Transverse colon (tissue), 4 donors: ENCODE measurements around the gene SIGLEC15. TPM values are rescaled to one million over a fixed set of nuclear protein-coding genes. Genes with fewer than 3 reads are reported as not detected.

Experiments
- DNase-seq: peaks from one replicate; pipeline ENCODE4 v3.0.0-alpha.2; 2019
- H3K27ac ChIP-seq, 4 donors: fragments of 200-600 bp; sonication (generic); 2 replicates each; pipeline ENCODE4 v1.5.1; 2016 to 2018; ENCODE audit warnings: inconsistent platforms in 4 of 4
- H3K27me3 ChIP-seq: fragments of 200-600 bp; sonication (generic); 2 replicates; pipeline ENCODE4 v1.5.1; 2017; ENCODE audit warnings: inconsistent platforms
- H3K36me3 ChIP-seq, 4 donors: fragments of 200-600 bp; sonication (generic); 2 replicates each; pipeline ENCODE4 v1.5.1; 2017 to 2019; ENCODE audit warnings: inconsistent platforms in 4 of 4
- H3K4me1 ChIP-seq, 4 donors: fragments of 200-600 bp; sonication (generic); 2 replicates each; pipeline ENCODE4 v1.5.1; 2017 to 2020; ENCODE audit warnings: inconsistent platforms in 4 of 4
- H3K4me3 ChIP-seq, 4 donors: fragments of 200-600 bp; sonication (generic); 1 replicate in 1 of 4; 2 replicates in 3 of 4; pipeline versions ENCODE4 v1.5.1 to v1.6.1; 2017 to 2019; ENCODE audit warnings: inconsistent platforms in 4 of 4
- H3K9me3 ChIP-seq, 2 donors: fragments of 200-600 bp; sonication (generic); 2 replicates each; pipeline ENCODE4 v1.5.1; 2017 to 2019; ENCODE audit warnings: inconsistent platforms in 2 of 2
- CTCF ChIP-seq, 5 experiments: fragments of 200-600 bp in 3 of 5; fragments of 450-650 bp in 2 of 5; sonication (generic) in 3 of 5; IDR thresholded peaks; 1 replicate in 2 of 5; 2 replicates in 3 of 5; pipeline ENCODE4 v1.5.1; 2016 to 2017; ENCODE audit warnings: antibody characterized with exemption in 5 of 5, inconsistent platforms in 3 of 5, mild to moderate bottlenecking in 2 of 5, moderate library complexity in 1 of 5
- EP300 ChIP-seq: sonication (generic); formaldehyde crosslinking; IDR thresholded peaks from one replicate; pipeline ENCODE4 v1.6.1; 2017; ENCODE audit warnings: antibody characterized with exemption, low read depth
- POLR2A ChIP-seq: fragments of 450-650 bp; IDR thresholded peaks from one replicate; pipeline ENCODE4 v1.6.1; 2016; ENCODE audit warnings: antibody characterized with exemption, mild to moderate bottlenecking, moderate library complexity
- POLR2AphosphoS5 ChIP-seq, 3 donors: sonication (generic); formaldehyde crosslinking; IDR thresholded peaks; one replicate each; pipeline ENCODE4 v1.6.1; 2016; ENCODE audit warnings: antibody characterized with exemption in 3 of 3
- WGBS, 2 donors: methylation state at CpG; one replicate each; pipeline ENCODE4 v1.1.5; 2018; ENCODE audit warnings: low coverage in 1 of 2; 5-methylcytosine and 5-hydroxymethylcytosine counted together
- in situ Hi-C, 4 donors: fragments of 200-750 bp; cut with MboI; loops; one replicate each; pipeline versions ENCODE4 v1.15.0 to v1.15.1; 2017; ENCODE audit warnings: low sequenced_read_pairs in 3 of 4, low pct_ligation_motif_present in 1 of 4, low pct_unique_long_range_greater_than_20kb in 1 of 4
- intact Hi-C: fragments of 100-400 bp; cut with DNase I; formaldehyde crosslinking; loops from one replicate; pipeline ENCODE4 v1.15.1; 2023; ENCODE audit warnings: low total_unique reads
- total RNA-seq, 4 donors: library from RNA; depleted of rRNA; stranded (reverse); fragments of >200 nt; gene quantifications; one replicate each; pipeline ENCODE4 v1.1.0, GENCODE V29; 2016

The SIGLEC15 gene
- total RNA-seq, 4 donors from 2014 or later: not detected

- H3K27me3 ChIP-seq: no peaks in the 10 kb centered on the region
- no peak overlapping the region for H3K4me3 ChIP-seq
- no peaks in the 10 kb centered on the region for H3K9me3 ChIP-seq
- no peak for DNase-seq
- H3K27ac ChIP-seq: no peak overlapping the region
- no peaks in the 10 kb centered on the region for H3K4me1 ChIP-seq
- WGBS, 2 donors: 100% methylated on average over 1 of the region's 1 CpG; no CpG with 5 or more reads in 1 of the 2 donors
- in situ Hi-C loops (no loop called here), intact Hi-C loops (no loop called here)
- H3K36me3 ChIP-seq: peaks cover 0 to 71% (median 30%) of the 10 kb centered on the region in 4 donors
- TF ChIP-seq POLR2A (no peak), POLR2AphosphoS5 (IDR thresholded peaks at IDR 0.05) (no peak), EP300 (no peak), CTCF (IDR thresholded peaks at IDR 0.05) (no peak)
Observed at GRCh38 chr18:45861926-45862325, 36.5 kb downstream of the SIGLEC15 start.

- intact Hi-C loops: no loop called here
- DNase-seq: no peak
- Histone ChIP-seq H3K4me1 (no peaks in the 10 kb centered on the region), H3K27ac (no peak overlapping the region), H3K9me3 (no peaks in the 10 kb centered on the region), H3K4me3 (no peak overlapping the region), H3K36me3 (peaks cover 0 to 63% (median 31%) of the 10 kb centered on the region in 4 donors), H3K27me3 (no peaks in the 10 kb centered on the region)
- 71 to 80% methylated on average over 1 of the region's 1 CpG for whole genome bisulfite sequencing, 2 donors
- no peak for TF ChIP-seq EP300
- no peak for TF ChIP-seq POLR2A
- TF ChIP-seq CTCF (IDR thresholded peaks at IDR 0.05): no peak
- TF ChIP-seq POLR2AphosphoS5 (IDR thresholded peaks at IDR 0.05): no peak
- in situ Hi-C loops: no loop called here
Observed at GRCh38 chr18:45863469-45863868, 38.0 kb downstream of the SIGLEC15 start.

- intact Hi-C loops (no loop called here), in situ Hi-C loops (no loop called here)
- H3K36me3 ChIP-seq: peaks cover 0 to 58% (median 29%) of the 10 kb centered on the region in 4 donors
- H3K9me3 ChIP-seq: no peaks in the 10 kb centered on the region
- H3K4me3 ChIP-seq: no peak overlapping the region
- H3K27me3 ChIP-seq: no peaks in the 10 kb centered on the region
- no peaks in the 10 kb centered on the region for H3K4me1 ChIP-seq
- TF ChIP-seq CTCF (IDR thresholded peaks at IDR 0.05): no peak
- TF ChIP-seq POLR2AphosphoS5 (IDR thresholded peaks at IDR 0.05): no peak
- no peak overlapping the region for H3K27ac ChIP-seq
- WGBS, 2 donors: 98 to 100% methylated on average over 5 of the region's 5 CpGs
- no peak for DNase-seq
Observed at GRCh38 chr18:45864081-45864480, 38.6 kb downstream of the SIGLEC15 start.

GRCh38 chr18:45865466-45865865 lies 40.0 kb downstream of the SIGLEC15 start:
- in situ Hi-C loops: no loop called here

More at GRCh38 chr18:45865466-45865865, 40.0 kb downstream of the SIGLEC15 start:
- 93 to 98% methylated on average over 3 to 5 of the region's 5 CpGs for WGBS, 2 donors
- no peak overlapping the region for H3K27ac ChIP-seq
- intact Hi-C loops: no loop called here
- no peak overlapping the region for H3K4me3 ChIP-seq
- H3K36me3 ChIP-seq: peaks cover 0 to 56% (median 28%) of the 10 kb centered on the region in 4 donors
- no peaks in the 10 kb centered on the region for H3K4me1 ChIP-seq
- no peaks in the 10 kb centered on the region for H3K9me3 ChIP-seq
- H3K27me3 ChIP-seq: no peaks in the 10 kb centered on the region
- TF ChIP-seq EP300 (no peak), POLR2AphosphoS5 (IDR thresholded peaks at IDR 0.05) (no peak), CTCF (IDR thresholded peaks at IDR 0.05) (no peak), POLR2A (no peak)
- no peak for DNase-seq
